GM12865 (cell line): ENCODE measurements around the gene CLSTN1.
A peak's percentile ranks its signal among the peaks of the same experiment; 100 is the strongest.

ENCODE experiments used
- DNase-seq: peaks from one replicate; pipeline ENCODE4 v3.0.0; 2010; ENCODE audit warnings: low read depth
- H3K4me3 ChIP-seq: 2 replicates; pipeline ENCODE4 v1.5.1; 2011; ENCODE audit warnings: mild to moderate bottlenecking, low read depth, low read length, control low read depth
- TF ChIP-seq, protein P1 (sequence below): IDR thresholded peaks from 2 replicates; pipeline ENCODE4 v1.5.1; 2011; ENCODE audit warnings: low read length, control low read depth, low read depth, inconsistent platforms; ENCODE audit not compliant: insufficient read depth; ENCODE audit errors: missing control alignments

CLSTN1 gene

DNA sequence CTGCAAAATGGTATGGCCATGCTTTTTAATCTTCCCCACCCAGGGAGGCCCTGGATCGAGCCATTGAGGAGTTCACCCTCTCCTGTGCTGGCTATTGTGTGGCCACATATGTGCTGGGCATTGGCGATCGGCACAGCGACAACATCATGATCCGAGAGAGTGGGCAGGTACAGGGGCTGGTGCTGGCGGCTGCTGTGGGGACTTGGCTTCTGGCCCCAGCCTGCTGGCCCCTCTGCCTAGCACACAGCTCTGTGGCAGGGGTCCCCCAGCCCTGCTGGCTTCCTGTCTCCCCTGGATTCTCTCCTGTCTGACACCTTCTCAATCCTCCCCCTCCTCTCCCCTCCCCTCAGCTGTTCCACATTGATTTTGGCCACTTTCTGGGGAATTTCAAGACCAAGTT is 99.8 kb downstream of the CLSTN1 start:
- H3K4me3 ChIP-seq: no peak overlapping the region
- TF ChIP-seq, protein P1, sequence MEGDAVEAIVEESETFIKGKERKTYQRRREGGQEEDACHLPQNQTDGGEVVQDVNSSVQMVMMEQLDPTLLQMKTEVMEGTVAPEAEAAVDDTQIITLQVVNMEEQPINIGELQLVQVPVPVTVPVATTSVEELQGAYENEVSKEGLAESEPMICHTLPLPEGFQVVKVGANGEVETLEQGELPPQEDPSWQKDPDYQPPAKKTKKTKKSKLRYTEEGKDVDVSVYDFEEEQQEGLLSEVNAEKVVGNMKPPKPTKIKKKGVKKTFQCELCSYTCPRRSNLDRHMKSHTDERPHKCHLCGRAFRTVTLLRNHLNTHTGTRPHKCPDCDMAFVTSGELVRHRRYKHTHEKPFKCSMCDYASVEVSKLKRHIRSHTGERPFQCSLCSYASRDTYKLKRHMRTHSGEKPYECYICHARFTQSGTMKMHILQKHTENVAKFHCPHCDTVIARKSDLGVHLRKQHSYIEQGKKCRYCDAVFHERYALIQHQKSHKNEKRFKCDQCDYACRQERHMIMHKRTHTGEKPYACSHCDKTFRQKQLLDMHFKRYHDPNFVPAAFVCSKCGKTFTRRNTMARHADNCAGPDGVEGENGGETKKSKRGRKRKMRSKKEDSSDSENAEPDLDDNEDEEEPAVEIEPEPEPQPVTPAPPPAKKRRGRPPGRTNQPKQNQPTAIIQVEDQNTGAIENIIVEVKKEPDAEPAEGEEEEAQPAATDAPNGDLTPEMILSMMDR: no peak
- no peak for DNase-seq

DNA sequence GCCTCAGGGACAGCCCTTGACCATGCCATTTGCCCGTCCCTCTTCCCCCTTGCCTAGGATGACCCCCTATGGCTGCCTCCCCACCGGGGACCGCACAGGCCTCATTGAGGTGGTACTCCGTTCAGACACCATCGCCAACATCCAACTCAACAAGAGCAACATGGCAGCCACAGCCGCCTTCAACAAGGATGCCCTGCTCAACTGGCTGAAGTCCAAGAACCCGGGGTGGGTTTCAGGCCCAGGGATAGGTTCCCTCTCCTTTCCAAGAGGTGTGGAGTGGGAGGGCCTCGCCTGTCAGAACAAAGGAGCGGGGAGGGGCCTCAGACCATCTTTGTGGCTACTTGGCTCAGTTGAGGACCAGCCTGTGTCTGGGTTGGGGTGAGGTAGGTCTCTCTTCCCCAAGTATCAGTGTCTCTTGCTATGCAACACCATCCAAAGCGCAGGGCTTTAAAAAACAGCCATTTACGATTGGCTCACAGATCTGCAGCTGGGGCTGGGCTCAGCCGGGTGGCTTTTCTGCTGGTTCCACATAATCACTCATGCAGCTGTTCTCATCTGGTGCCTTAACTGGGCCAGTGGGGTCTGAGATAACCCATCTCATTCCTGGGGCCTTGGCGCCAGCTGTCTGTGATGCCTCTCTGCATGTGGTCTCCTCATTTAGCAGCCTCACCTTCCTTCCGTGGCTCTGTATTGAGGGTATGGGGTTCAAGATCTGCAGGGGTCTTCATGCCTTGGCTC is 100.5 kb downstream of the CLSTN1 start:
- H3K4me3 ChIP-seq: no peak overlapping the region
- no peak for DNase-seq
- TF ChIP-seq, protein P1: no peak

DNA sequence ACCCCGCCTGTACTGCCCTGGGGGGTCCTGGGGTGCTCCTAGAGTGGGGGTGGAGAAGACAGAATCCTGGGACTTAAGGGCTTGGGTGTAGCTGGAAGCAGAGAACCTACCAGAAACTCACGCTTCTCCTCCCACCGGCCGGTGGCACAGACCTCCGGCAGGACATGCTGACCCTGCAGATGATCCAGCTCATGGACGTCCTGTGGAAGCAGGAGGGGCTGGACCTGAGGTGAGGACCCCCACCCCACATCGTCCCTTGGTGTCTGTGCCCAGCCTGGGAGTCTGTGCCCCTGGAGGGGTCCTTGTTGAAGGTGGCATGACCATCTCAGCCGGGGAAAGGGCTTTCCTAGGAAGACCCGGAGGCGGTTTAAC is 101.4 kb downstream of the CLSTN1 start:
- H3K4me3 ChIP-seq: no peak overlapping the region
- DNase-seq: no peak
- TF ChIP-seq, protein P1: no peak

DNA sequence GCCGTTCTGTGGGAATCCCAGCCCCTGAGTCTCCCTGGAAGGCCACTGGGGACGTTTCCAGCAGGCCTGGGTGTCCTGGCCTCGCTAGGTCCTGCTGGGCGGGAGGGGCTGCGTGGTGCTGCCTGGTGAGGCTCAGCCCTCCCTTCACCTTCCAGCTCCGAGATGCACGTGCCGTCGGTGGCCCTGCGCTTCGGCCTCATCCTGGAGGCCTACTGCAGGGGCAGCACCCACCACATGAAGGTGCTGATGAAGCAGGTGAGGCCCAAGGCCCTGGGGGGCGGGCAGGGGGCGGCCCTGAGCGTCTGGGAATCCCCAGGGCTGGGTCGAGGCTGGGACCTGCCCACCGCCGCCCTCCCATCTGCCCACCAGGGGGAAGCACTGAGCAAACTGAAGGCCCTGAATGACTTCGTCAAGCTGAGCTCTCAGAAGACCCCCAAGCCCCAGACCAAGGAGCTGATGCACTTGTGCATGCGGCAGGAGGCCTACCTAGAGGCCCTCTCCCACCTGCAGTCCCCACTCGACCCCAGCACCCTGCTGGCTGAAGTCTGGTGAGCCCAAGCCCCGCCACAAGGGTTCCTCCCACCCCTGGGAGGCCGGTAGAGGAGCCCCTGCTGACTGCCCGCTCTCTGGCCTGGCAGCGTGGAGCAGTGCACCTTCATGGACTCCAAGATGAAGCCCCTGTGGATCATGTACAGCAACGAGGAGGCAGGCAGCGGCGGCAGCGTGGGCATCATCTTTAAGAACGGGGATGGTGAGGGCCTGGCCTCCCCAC is 102.0 kb downstream of the CLSTN1 start:
- peak; percentile 62 for DNase-seq
- TF ChIP-seq, protein P1: peak; percentile 72

DNA sequence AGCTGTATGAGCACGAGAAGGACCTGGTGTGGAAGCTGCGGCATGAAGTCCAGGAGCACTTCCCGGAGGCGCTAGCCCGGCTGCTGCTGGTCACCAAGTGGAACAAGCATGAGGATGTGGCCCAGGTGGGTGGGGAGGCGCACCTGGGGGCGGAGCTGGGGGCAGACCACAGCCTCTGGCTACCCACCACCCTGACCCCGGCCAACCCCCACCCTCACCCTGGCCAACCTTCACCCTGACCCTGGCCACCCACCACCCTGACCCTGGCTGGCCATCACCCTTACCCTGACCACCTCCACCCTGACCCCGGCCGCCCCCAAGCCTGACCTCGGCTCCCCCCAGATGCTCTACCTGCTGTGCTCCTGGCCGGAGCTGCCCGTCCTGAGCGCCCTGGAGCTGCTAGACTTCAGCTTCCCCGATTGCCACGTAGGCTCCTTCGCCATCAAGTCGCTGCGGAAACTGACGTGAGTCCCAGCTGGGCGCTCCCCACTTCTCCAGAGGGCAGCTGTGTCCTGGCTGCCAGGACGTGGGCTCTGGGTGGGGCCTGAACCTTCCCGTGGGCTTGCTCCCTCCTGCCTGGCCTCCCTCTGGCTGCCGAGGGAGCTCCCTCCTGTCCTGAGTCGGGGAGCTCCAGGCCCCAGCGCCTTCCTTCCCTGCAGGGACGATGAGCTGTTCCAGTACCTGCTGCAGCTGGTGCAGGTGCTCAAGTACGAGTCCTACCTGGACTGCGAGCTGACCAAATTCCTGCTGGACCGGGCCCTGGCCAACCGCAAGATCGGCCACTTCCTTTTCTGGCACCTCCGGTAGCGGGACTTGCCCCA is 102.8 kb downstream of the CLSTN1 start:
- no peak overlapping the region for H3K4me3 ChIP-seq
- no peak for DNase-seq
- TF ChIP-seq, protein P1: no peak

More for the DNA sequence above, 102.0 kb downstream of the CLSTN1 start:
- H3K4me3 ChIP-seq: no peak overlapping the region

DNA sequence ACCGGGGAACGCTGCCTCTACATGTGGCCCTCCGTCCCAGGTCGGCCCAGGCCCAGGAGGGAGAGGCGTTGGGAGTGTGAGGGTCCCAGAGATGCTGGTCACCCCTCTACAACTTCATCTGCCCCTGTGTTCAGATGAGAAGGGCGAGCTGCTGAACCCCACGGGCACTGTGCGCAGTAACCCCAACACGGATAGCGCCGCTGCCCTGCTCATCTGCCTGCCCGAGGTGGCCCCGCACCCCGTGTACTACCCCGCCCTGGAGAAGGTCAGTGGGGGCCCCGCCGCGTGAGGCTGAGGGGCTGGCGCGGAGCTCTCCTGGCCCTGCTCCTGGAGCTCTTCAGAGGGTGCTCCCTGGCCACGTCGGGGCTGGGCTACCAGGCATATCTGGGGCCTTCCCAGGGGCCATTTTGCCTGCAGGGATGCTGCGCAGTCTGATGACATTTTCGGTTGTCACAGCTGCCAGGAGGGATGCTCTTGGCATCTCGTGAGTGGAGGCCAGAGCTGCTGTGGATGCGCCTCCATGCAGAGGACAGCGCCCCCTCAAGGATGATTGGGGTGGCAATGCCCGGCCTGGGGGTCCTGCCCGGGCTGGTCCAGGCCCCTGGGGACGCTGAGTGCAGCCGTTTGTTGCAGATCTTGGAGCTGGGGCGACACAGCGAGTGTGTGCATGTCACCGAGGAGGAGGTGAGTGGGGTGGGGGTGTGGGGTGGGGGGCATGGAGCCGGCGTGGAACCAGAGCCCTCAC is 103.6 kb downstream of the CLSTN1 start:
- TF ChIP-seq, protein P1: no peak
- H3K4me3 ChIP-seq: no peak overlapping the region
- no peak for DNase-seq
